Endothelial cell of umbilical vein (primary cell): ENCODE data around the gene TPK1. TPM values are rescaled to one million over a fixed set of nuclear protein-coding genes. Genes with fewer than 3 reads are reported as not detected.

Experiments used
- BruUV-seq: library from RNA; stranded (reverse); fragments of 400-500 nt; replicated peaks from 2 replicates; lab custom pipeline; 2021; lab: Mats Ljungman, UMichigan
- CTCF ChIA-PET: fragments of 300-600, 350-600 bp; sonication (Branson Sonifier 250); formaldehyde crosslinking; loops from one replicate; lab custom pipeline; 2021; ENCODE audit warnings: antibody characterized with exemption, inconsistent platforms; lab: Charles Lee
- POLR2A ChIA-PET: fragments of 300-600, 350-600 bp; sonication (Branson Sonifier 250); formaldehyde crosslinking; loops from one replicate; lab custom pipeline; 2021; ENCODE audit warnings: antibody characterized with exemption, inconsistent platforms; lab: Charles Lee
- DNase-seq: peaks from one replicate; pipeline ENCODE4 v3.0.0-alpha.2; 2011; ENCODE audit warnings: low read depth, low spot score
- FAIRE-seq: peaks from 2 replicates; lab custom pipeline; 2011; peaks lifted over from hg19 to GRCh38; lab: Jason Lieb, UNC
- H2AFZ ChIP-seq: 2 replicates; pipeline ENCODE4 v1.6.0; 2012; ENCODE audit warnings: low read depth, low read length, control low read depth, inconsistent platforms
- H3K27ac ChIP-seq: 2 replicates; pipeline ENCODE4 v1.5.1; 2011; ENCODE audit warnings: low read depth, mild to moderate bottlenecking, control low read depth, low read length, moderate library complexity; ENCODE audit not compliant: insufficient read depth
- H3K27me3 ChIP-seq, 2 experiments: 2 replicates each; pipeline versions ENCODE4 v1.6.0 to v1.6.1; 2011; ENCODE audit warnings: low read length in 2 of 2, mixed read lengths in 1 of 2; ENCODE audit not compliant: control insufficient read depth in 2 of 2, insufficient read depth in 2 of 2
- H3K36me3 ChIP-seq, 2 experiments: 2 replicates in 1 of 2; 3 replicates in 1 of 2; pipeline ENCODE4 v1.5.1; 2011; ENCODE audit warnings: low read length in 2 of 2, mild to moderate bottlenecking in 1 of 2, moderate library complexity in 1 of 2; ENCODE audit not compliant: control insufficient read depth in 2 of 2, insufficient read depth in 2 of 2; ENCODE audit errors: extremely low read depth in 1 of 2
- H3K4me1 ChIP-seq: 3 replicates; pipeline ENCODE4 v1.5.1; 2011; ENCODE audit warnings: mild to moderate bottlenecking, low read length; ENCODE audit not compliant: control insufficient read depth, insufficient read depth; ENCODE audit errors: extremely low read depth
- H3K4me2 ChIP-seq: 2 replicates; pipeline ENCODE4 v1.6.1; 2011; ENCODE audit warnings: low read length, control low read depth, mixed read lengths; ENCODE audit not compliant: insufficient read depth
- H3K4me3 ChIP-seq, 3 experiments: fragments of 200-600 bp in 1 of 3; sonication (generic), shearing (Covaris generic) in 1 of 3; replicated peaks in 1 of 3; 2 replicates each; pipeline ENCODE4 v1.5.1; 2011 to 2016; ENCODE audit warnings: control low read depth in 3 of 3, low read length in 3 of 3, mild to moderate bottlenecking in 2 of 3, inconsistent platforms in 1 of 3, low read depth in 1 of 3, moderate library complexity in 1 of 3; ENCODE audit not compliant: insufficient read depth in 1 of 3
- H3K79me2 ChIP-seq: 2 replicates; pipeline ENCODE4 v1.6.0; 2012; ENCODE audit warnings: low read length, inconsistent platforms; ENCODE audit not compliant: control insufficient read depth, insufficient read depth
- H3K9ac ChIP-seq: replicated peaks from 2 replicates; pipeline ENCODE3; 2011; ENCODE audit warnings: low read length, control low read depth; ENCODE audit not compliant: insufficient read depth; ENCODE audit errors: extremely low read depth
- H3K9me1 ChIP-seq: replicated peaks from 3 replicates; pipeline ENCODE4 v1.6.0; 2011; ENCODE audit warnings: mild to moderate bottlenecking, low read length; ENCODE audit not compliant: control insufficient read depth, insufficient read depth; ENCODE audit errors: extremely low read depth
- H3K9me3 ChIP-seq: replicated peaks from 2 replicates; pipeline ENCODE4 v1.5.1; 2012; ENCODE audit warnings: low read length, inconsistent platforms; ENCODE audit not compliant: control insufficient read depth, insufficient read depth
- H4K20me1 ChIP-seq: replicated peaks from 2 replicates; pipeline ENCODE3; 2011; ENCODE audit warnings: mild to moderate bottlenecking, low read length; ENCODE audit not compliant: control insufficient read depth, insufficient read depth; ENCODE audit errors: extremely low read depth
- CTCF ChIP-seq, 2 donors: IDR thresholded peaks; 1 replicate in 1 of 2; 2 replicates in 1 of 2; pipeline ENCODE4 v1.5.1; 2011; ENCODE audit warnings: low read length in 2 of 2, mild to moderate bottlenecking in 2 of 2, moderate library complexity in 2 of 2, control low read depth in 1 of 2, inconsistent platforms in 1 of 2, low read depth in 1 of 2; ENCODE audit not compliant: insufficient read depth in 1 of 2; ENCODE audit errors: extremely low read depth in 1 of 2
- EZH2 ChIP-seq: IDR thresholded peaks from 2 replicates; pipeline ENCODE4 v1.6.1; 2012; ENCODE audit warnings: borderline replicate concordance, low read depth, mild to moderate bottlenecking, moderate library complexity, low read length, inconsistent platforms; ENCODE audit not compliant: severe bottlenecking
- FOS ChIP-seq: IDR thresholded peaks from 2 replicates; pipeline ENCODE4 v1.6.1; 2011; ENCODE audit warnings: mild to moderate bottlenecking, low read length, moderate library complexity, borderline replicate concordance; ENCODE audit not compliant: insufficient read depth
- GATA2 ChIP-seq: IDR thresholded peaks from 2 replicates; pipeline ENCODE4 v1.7.0; 2011; ENCODE audit warnings: low read depth, mild to moderate bottlenecking, moderate library complexity, mixed read lengths, low read length; ENCODE audit not compliant: insufficient read length, insufficient read depth
- JUN ChIP-seq: IDR thresholded peaks from 2 replicates; pipeline ENCODE4 v1.6.1; 2011; ENCODE audit warnings: borderline replicate concordance, low read depth; ENCODE audit not compliant: insufficient read length, insufficient read depth
- MAX ChIP-seq: IDR thresholded peaks from 2 replicates; pipeline ENCODE4 v1.6.1; 2011; ENCODE audit not compliant: insufficient read depth, insufficient read length
- MYC ChIP-seq: IDR thresholded peaks from one replicate; pipeline ENCODE4 v1.6.1; 2011; ENCODE audit warnings: mild to moderate bottlenecking, low read depth, low read length
- POLR2A ChIP-seq: IDR thresholded peaks from 2 replicates; pipeline ENCODE4 v1.6.1; 2012; ENCODE audit warnings: low read depth, mild to moderate bottlenecking, control low read depth, low read length
- POLR2AphosphoS5 ChIP-seq: IDR thresholded peaks from 2 replicates; pipeline ENCODE4 v1.6.1; 2012; ENCODE audit warnings: low read depth, mild to moderate bottlenecking, control low read depth, low read length, moderate library complexity; ENCODE audit not compliant: insufficient read depth
- dilution Hi-C: fragments of 300-500 bp; cut with MboI; formaldehyde crosslinking; loops from one replicate; pipeline ENCODE4 v1.15.0; 2019; ENCODE audit warnings: low sequenced_read_pairs; ENCODE audit not compliant: extremely low pct_ligation_motif_present
- intact Hi-C: fragments of 100-400 bp; cut with micrococcal nuclease; formaldehyde crosslinking; loops from one replicate; pipeline ENCODE4 v1.10.0; 2022
- polyA plus RNA-seq, 4 experiments: library from polyadenylated mRNA; depleted of rRNA in 3 of 4; stranded (reverse) in 3 of 4; unstranded in 1 of 4; fragments of >200 nt; gene quantifications; 2 replicates each; pipeline versions ENCODE4 v1.2.1 to v1.2.3, GENCODE V29; 2011 to 2012; ENCODE audit warnings: missing spikeins in 1 of 4
- total RNA-seq: library from RNA; stranded (reverse); gene quantifications from 2 replicates; pipeline ENCODE4 v1.2.3, GENCODE V29; 2021

Gene TPK1
- total and polyA plus RNA-seq, 2 donors (not counting 3 experiments of a cell fraction or from before 2014, with no cell fraction given): 7.5 to 9.3 TPM

GRCh38 chr7:144713850-144714249, 122.0 kb downstream of the TPK1 start:
- Histone ChIP-seq H3K9me3 (no peaks in the 10 kb centered on the region), H3K4me2 (no peak overlapping the region), H2AFZ (no peak overlapping the region), H4K20me1 (no peaks in the 10 kb centered on the region), H3K27me3 (no peaks in the 10 kb centered on the region), H3K4me1 (no peaks in the 10 kb centered on the region), H3K27ac (no peak overlapping the region), H3K9me1 (no peaks in the 10 kb centered on the region), H3K79me2 (no peaks in the 10 kb centered on the region), H3K9ac (no peak overlapping the region), H3K36me3 (no peaks in the 10 kb centered on the region), H3K4me3 (no peak overlapping the region)
- CTCF ChIA-PET: interaction anchor here (1.3 to 2.2 kb wide), 3 partner anchors 15 to 44 kb away, joined by 5 to 6 read pairs (median 6); no protein-coding TSS in a partner anchor
- DNase-seq (no peak), FAIRE-seq (no peak)
- intact Hi-C loops (no loop called here), dilution Hi-C loops (no loop called here)
- TF ChIP-seq EZH2 (no peak), GATA2 (no peak), MAX (no peak), JUN (no peak), POLR2A (no peak), POLR2AphosphoS5 (no peak), FOS (no peak), CTCF (IDR thresholded peaks at IDR 0.05; ENCODE audit: extremely low read depth in 1 of 2, insufficient read depth in 1 of 2, low read depth in 1 of 2, low read length in 2 of 2) (no peak), MYC (no peak)
- POLR2A ChIA-PET: no interaction called here
- BruUV-seq: no TSS peak
